Stimulated activated CD8-positive, alpha-beta memory T cell treated with anti-CD3 and anti-CD28 coated beads, Interleukin-2, amount 100 ng/mL, for 1 hour (primary cell): ENCODE data around the gene PIK3CB.
"Not testable (repeated sequence)": the region's sequence is repeated elsewhere in the genome, so short reads cannot be mapped to it uniquely, and the experiment has no call there.

ENCODE experiments used
- DNase-seq, 2 donors: peaks; one replicate each; pipeline ENCODE4 v3.0.0-alpha.2; 2020; ENCODE audit warnings: low read depth in 2 of 2

PIK3CB gene

GRCh38 chr3:138747225-138747624, 87.5 kb downstream of the PIK3CB start:
- no peak for DNase-seq

- DNase-seq = no peak
These were observed 94.7 kb downstream of the PIK3CB start for GRCh38 chr3:138740072-138740471.

DNA sequence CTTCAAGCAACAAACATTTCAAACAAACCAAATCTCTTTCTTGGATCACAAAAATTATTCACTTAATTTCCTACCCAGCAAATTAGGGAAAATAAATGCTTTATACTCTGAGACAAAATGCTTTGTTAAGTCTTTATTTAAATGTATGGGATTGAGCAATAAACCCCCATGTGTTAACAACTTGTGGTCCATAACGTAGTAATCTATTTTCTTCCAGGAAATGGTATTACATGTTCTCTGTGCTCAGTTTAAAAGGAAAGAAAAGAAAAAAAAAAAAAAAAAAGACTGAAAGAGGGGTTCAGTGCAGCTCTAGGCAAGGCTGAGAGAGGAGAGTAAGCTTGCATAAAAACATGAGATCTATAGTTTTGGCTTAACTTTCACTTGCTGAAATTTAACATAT, 102.3 kb downstream of the PIK3CB start:
- no peak for DNase-seq

- no peak for DNase-seq
These were observed 107.6 kb downstream of the PIK3CB start for GRCh38 chr3:138726946-138727730.

DNA sequence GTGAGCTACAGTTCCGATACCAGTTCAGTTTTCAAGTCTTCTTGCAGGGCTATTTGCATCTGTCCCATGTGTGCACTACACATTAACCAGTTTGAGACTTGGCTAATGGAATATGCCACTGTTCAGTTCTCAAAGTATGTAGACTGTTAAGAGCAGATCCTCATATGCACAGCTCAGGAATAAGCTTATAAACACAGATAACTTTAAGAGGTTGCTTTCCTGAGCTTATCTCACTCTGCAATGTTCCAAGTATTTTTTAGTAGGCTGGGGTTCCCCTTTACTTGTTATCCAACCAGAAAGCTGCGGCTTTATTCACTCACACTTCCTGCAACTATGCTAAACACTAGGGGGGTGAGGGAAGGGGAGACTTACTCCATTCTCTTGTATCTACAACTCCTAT, 108.7 kb downstream of the PIK3CB start:
- DNase-seq = not testable (repeated sequence)

GRCh38 chr3:138725116-138725515, 109.6 kb downstream of the PIK3CB start:
- DNase-seq = no peak

GRCh38 chr3:138724443-138724842, 110.3 kb downstream of the PIK3CB start:
- no peak for DNase-seq

DNA sequence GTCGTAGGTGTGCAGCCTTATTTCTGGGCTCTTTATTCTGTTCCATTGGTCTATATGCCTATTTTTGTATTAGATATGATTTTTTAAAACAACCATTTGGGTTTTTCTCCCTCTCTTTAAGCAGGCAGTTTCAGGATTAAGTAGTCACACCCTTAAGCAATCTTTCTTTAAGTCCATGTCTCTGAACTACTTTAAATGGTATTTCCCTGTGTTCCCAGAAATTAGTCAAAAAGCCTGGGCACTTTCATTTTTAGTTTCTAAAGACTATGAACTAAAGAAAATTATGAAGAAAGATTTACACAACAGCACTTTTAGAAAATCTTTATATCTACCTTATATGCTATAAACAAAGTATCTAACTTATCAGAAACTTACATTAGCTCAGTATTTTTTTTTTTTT, 115.9 kb downstream of the PIK3CB start:
- no peak for DNase-seq

- DNase-seq = no peak
These were observed 117.4 kb downstream of the PIK3CB start for GRCh38 chr3:138717348-138717747.

- DNase-seq = no peak
These were observed 122.6 kb downstream of the PIK3CB start for GRCh38 chr3:138712086-138712485.

DNA sequence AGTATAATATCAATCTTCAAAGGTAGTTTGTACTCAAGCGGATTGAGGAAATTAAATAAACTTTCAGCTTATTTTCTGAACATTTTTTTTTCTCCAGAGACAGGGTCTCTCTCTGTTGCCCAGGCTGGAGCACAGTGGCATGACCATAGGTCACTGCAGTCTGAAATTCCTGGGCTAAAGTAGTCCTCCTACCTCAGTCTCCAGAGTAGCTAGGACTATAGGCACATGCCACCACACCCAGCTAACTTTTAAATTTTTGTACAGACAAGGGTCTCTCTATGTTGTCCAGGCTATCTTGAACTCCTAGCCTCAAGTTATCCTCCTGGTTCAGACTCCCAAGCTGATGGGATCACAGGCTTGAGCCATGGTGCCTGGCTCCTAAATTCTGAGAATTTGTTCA, 129.1 kb downstream of the PIK3CB start:
- DNase-seq = no peak

- no peak for DNase-seq
These were observed 137.9 kb downstream of the PIK3CB start for GRCh38 chr3:138696666-138697370.

- DNase-seq = no peak
These were observed 140.3 kb downstream of the PIK3CB start for GRCh38 chr3:138694287-138695007.

GRCh38 chr3:138692152-138692551, 142.6 kb downstream of the PIK3CB start:
- DNase-seq = no peak

DNA sequence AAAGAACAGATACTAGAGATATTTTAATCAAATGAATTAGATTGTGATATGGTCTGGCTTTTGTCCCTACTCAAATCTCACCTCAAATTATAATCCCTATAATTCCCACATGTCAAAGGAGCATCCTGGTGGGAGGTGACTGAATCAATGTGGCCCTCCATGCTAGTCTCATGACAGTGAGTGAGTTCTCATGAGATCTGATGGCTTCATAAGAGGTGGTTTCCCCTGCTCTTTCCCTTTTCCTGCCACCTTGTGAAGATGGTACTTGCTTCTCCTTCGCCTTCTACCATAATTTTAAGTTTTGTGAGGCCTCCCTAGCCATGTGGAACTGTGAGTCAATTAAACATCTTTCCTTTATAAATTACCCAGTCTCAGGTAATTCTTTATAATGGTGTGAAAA, 143.4 kb downstream of the PIK3CB start:
- DNase-seq = no peak

DNA sequence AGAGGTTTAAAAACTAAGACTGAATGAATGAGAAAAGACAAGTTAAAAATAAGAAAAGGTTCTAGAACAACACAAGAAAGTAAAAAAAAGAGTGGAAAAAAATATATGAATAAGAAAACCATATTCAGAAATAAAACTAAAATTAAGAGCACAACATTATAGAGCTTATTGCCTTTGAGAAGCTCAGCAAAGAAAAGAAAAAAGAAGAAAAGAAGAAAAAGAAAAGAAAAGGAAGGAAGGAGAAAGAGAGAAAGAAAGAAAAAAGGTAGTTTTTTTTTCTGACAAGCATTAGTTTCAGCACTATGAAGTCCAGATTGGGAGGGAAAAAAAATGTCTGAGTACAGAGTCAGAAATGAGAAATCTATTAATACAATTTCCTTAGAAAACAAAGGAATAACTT, 144.7 kb downstream of the PIK3CB start:
- DNase-seq = no peak

DNA sequence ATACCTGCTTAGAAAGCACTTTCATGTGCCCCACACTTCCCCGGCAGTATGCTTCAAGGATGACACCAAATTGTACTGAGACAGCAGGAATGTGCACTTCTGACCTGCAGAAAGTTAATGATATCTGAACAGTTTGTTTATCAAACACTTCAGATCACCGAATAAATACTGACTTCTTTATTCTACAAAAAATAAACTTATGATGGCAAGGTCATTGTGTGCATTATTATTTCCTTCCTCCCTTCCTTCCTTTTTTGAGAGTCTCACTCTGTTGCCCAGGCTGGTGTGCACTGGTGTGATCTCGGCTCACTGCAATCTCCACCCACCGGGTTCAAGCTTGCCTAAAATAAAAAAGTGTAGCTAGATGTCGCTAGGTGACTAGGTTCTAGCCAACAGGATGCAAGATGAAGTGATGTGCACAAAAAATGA, 145.8 kb downstream of the PIK3CB start:
- DNase-seq = no peak

DNA sequence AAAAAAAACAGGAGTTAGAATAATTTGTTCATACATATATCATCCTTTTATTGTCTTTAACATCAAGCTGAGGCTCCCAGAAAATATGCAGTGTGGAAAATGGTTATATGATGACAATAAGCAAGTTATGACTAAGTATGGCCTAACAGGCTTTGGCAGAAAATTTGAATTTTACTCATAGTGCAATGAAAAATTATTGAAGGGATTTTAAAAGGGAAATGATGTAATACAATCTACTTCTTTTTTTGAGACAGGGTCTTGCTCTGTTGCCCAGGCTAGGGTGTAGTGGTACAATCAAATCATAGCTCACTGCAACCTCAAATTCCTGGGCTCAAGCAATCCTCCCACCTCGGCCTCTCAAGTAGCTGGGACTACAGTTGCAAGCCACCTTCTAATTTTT, 147.5 kb downstream of the PIK3CB start:
- no peak for DNase-seq

DNA sequence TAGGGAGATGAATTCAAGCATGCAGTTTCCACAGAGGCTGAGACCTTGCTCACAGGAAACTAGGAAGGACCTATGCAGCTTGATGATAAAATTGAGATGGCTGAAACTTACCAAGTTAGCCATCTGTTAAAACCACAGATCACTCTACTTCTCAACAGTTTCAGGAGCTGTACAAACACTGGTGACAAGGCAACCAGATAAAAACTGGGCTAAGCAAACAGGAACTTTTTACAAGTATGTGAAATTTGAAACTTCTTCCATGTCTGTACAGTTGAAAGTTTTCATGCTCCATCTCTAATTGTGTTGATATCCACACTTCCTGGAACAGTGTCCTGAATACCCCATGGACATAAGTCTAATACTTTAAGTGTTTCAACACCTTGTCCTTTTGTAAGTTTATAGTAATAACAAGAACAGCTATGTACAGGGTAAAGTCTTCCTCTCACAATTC, 147.9 kb downstream of the PIK3CB start:
- DNase-seq = no peak

GRCh38 chr3:138684396-138684795, 150.3 kb downstream of the PIK3CB start:
- DNase-seq = no peak

- DNase-seq = no peak
These were observed 152.1 kb downstream of the PIK3CB start for GRCh38 chr3:138682648-138683047.

DNA sequence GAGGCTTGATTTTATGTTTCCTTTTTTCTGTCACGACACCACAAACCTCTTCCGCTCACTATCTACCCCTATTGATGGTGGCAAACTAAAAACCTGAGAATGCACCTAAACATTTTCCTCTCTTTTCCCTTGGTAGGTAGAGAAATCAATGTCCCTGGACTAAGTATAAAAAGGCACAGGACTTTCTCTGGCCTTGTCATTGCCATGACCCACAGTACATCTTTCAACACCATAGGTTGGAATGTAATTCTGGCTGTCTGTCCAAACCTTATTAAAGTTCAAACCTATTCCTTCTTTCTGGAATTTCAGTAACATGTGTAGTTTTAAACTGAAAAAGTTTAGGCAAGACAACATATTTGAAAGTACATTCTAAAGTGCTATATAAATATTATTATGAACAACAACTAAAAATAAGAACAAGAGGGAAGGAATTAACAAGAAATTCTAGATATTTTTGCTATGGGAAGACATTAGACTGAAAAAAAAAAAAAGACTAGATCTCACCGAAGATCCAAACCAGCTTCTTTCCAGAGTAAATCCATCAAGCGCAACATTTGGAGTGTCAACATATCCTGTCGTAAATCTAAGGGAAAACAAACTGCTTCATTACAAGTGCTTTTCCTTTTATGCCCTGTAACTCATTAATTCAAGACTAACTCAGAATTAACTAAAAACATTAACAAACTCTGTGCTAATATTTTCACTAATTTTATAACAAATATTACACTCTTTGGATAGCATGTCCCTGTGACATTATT, 153.1 kb downstream of the PIK3CB start:
- no peak for DNase-seq
